CD4-positive, alpha-beta T cell (primary cell): Measurements from ENCODE around the gene PITPNM3. TPM values are rescaled to one million over a fixed set of nuclear protein-coding genes. Genes with fewer than 3 reads are reported as not detected.

Experiments
- ATAC-seq: fragments of 200-7000 bp; cut with Tn5 transposase; one replicate; pipeline ENCODE4 v1.10.0; 2022; ENCODE audit warnings: mild to moderate bottlenecking; ENCODE audit not compliant: poor library complexity
- CTCF ChIA-PET: fragments of 350-600 bp; sonication (Branson Sonifier 250); formaldehyde crosslinking; loops from one replicate; lab custom pipeline; 2021; ENCODE audit warnings: antibody characterized with exemption, inconsistent platforms; lab: Charles Lee
- POLR2A ChIA-PET: fragments of 350-600 bp; sonication (Branson Sonifier 250); formaldehyde crosslinking; loops from one replicate; lab custom pipeline; 2021; ENCODE audit warnings: antibody characterized with exemption, inconsistent platforms; lab: Charles Lee
- DNase-seq, 14 experiments: peaks; one replicate each; pipeline ENCODE4 v3.0.0-alpha.2; 2013 to 2020; ENCODE audit warnings: mixed read lengths in 2 of 14
- H3K27ac ChIP-seq, 2 donors: one replicate each; pipeline versions ENCODE4 v1.5.1 to v1.7.0; 2013; ENCODE audit warnings: low read length in 2 of 2, low read depth in 1 of 2, mild to moderate bottlenecking in 1 of 2
- H3K27me3 ChIP-seq, 2 experiments: 1 replicate in 1 of 2; 2 replicates in 1 of 2; pipeline versions ENCODE4 v1.6.1 to v1.7.0; 2013; ENCODE audit warnings: low read length in 2 of 2, control low read depth in 1 of 2, mild to moderate bottlenecking in 1 of 2, moderate library complexity in 1 of 2; ENCODE audit not compliant: insufficient read depth in 2 of 2, control insufficient read depth in 1 of 2
- H3K36me3 ChIP-seq: one replicate; pipeline ENCODE4 v1.6.1; 2013; ENCODE audit warnings: low read length, control low read depth; ENCODE audit not compliant: insufficient read depth
- H3K4me1 ChIP-seq: one replicate; pipeline ENCODE4 v1.6.1; 2013; ENCODE audit warnings: low read length, control low read depth; ENCODE audit not compliant: insufficient read depth
- H3K4me3 ChIP-seq: one replicate; pipeline ENCODE4 v1.5.1; 2013; ENCODE audit warnings: mild to moderate bottlenecking, low read length, moderate library complexity
- H3K9me3 ChIP-seq, 2 experiments: 1 replicate in 1 of 2; 2 replicates in 1 of 2; pipeline versions ENCODE4 v1.6.1 to v1.7.0; 2013; ENCODE audit warnings: low read length in 2 of 2, mild to moderate bottlenecking in 2 of 2, control low read depth in 1 of 2, moderate library complexity in 1 of 2; ENCODE audit not compliant: control insufficient read depth in 1 of 2, insufficient read depth in 1 of 2
- H3K27ac Mint-ChIP-seq: one replicate; pipeline ENCODE4 v1.8.0; 2020; ENCODE audit warnings: mixed read lengths
- H3K27me3 Mint-ChIP-seq: one replicate; pipeline ENCODE4 v1.8.0; 2021; ENCODE audit warnings: mixed read lengths
- H3K36me3 Mint-ChIP-seq: one replicate; pipeline ENCODE4 v1.8.0; 2021; ENCODE audit warnings: low read depth, mixed read lengths
- H3K4me1 Mint-ChIP-seq: one replicate; pipeline ENCODE4 v1.8.0; 2021; ENCODE audit warnings: low read depth, mixed read lengths
- H3K4me3 Mint-ChIP-seq: one replicate; pipeline ENCODE4 v1.8.0; 2020; ENCODE audit warnings: mild to moderate bottlenecking, mixed read lengths
- H3K9me3 Mint-ChIP-seq: one replicate; pipeline ENCODE4 v1.8.0; 2020; ENCODE audit warnings: mixed read lengths
- CTCF ChIP-seq: fragments of 200-600 bp; IDR thresholded peaks from one replicate; pipeline ENCODE4 v1.8.0; 2022; ENCODE audit warnings: antibody characterized with exemption, mild to moderate bottlenecking
- intact Hi-C, 2 experiments: fragments of 100-400 bp; cut with DNase I in 1 of 2; cut with micrococcal nuclease in 1 of 2; formaldehyde crosslinking; loops; one replicate each; pipeline versions ENCODE4 v1.15.1 to v1.9.0; 2023 to 2025; cut with DNase I, micrococcal nuclease
- total RNA-seq, 174 experiments: library from RNA in 2 of 174; stranded (reverse) in 2 of 174; gene quantifications; one replicate each; pipeline ENCODE4 v1.2.3 and lab custom pipeline; 2021 to 2026

Gene PITPNM3
- total RNA-seq, 2 experiments from 2014 or later = 0.34 to 0.41 TPM

DNA sequence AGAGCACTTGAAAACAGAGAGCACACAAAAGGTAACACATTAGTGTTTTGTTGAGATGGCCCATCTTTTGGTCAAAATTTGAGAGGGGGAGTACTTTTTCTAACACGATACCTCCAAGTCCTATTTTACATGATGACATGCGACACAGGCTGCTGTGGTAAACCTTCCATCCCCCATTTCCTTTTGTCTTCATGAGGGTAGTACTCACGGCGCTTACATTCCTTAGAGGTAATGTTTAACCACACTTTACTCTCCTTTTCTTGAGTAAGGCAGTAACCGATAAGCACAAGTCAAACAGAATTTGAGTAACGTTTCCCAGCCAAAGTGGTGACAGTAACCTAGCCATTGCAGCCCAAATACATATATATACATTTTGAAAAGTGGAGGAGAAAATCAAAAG lies 35.8 kb upstream of the PITPNM3 start:
- no peak for DNase-seq
- no peaks in the 10 kb centered on the region for H3K9me3 Mint-ChIP-seq
- ATAC-seq = no peak
- ChIA-PET POLR2A (no interaction called here), CTCF (no interaction called here)
- peaks cover 73% of the 10 kb centered on the region for H3K36me3 ChIP-seq
- no peak overlapping the region for H3K27ac Mint-ChIP-seq
- H3K9me3 ChIP-seq = no peaks in the 10 kb centered on the region
- no peaks in the 10 kb centered on the region for H3K27me3 ChIP-seq
- TF ChIP-seq CTCF = no peak
- H3K4me1 Mint-ChIP-seq = no peaks in the 10 kb centered on the region
- H3K27ac ChIP-seq = no peak overlapping the region
- H3K4me3 Mint-ChIP-seq = no peak overlapping the region
- no peaks in the 10 kb centered on the region for H3K4me1 ChIP-seq
- H3K4me3 ChIP-seq = no peak overlapping the region
- intact Hi-C loops = no loop called here
- H3K27me3 Mint-ChIP-seq = no peaks in the 10 kb centered on the region
- peaks cover 95% of the 10 kb centered on the region for H3K36me3 Mint-ChIP-seq

DNA sequence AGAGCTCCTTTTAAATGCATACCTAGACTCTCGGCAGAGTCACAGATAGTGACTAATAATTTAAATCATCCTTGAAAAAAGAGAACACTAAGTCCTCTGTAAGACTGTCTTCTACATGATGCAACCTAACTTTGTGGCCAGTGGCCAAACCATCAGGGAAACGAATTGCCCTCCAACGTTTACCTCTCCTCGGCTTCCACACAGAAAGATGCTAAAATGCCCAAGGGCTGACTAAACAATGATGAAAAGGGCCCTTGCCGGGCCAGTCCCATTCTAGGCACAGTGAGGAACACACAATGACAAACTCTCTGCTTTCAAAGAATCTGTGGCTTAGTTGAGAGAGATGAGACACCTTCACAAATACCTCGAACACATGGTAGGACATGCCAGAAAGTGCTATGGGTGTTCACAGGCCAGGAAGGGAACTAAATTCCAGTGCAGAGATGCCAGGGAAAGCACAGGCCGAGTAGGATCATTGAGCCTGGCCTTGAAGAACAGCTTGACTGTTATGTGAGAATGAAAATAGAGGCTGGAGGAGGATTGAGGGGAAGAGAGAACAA lies 35.3 kb upstream of the PITPNM3 start:
- Mint-ChIP-seq H3K27ac (no peak overlapping the region), H3K9me3 (no peaks in the 10 kb centered on the region), H3K4me3 (no peak overlapping the region), H3K27me3 (no peaks in the 10 kb centered on the region), H3K4me1 (no peaks in the 10 kb centered on the region), H3K36me3 (peaks cover 94% of the 10 kb centered on the region)
- Histone ChIP-seq H3K27me3 (no peaks in the 10 kb centered on the region), H3K9me3 (no peaks in the 10 kb centered on the region), H3K27ac (no peak overlapping the region), H3K36me3 (peaks cover 77% of the 10 kb centered on the region), H3K4me1 (no peaks in the 10 kb centered on the region), H3K4me3 (no peak overlapping the region)
- ChIA-PET POLR2A (no interaction called here), CTCF (no interaction called here)
- intact Hi-C loops = no loop called here
- no peak for DNase-seq
- TF ChIP-seq CTCF = no peak
- ATAC-seq = no peak

DNA sequence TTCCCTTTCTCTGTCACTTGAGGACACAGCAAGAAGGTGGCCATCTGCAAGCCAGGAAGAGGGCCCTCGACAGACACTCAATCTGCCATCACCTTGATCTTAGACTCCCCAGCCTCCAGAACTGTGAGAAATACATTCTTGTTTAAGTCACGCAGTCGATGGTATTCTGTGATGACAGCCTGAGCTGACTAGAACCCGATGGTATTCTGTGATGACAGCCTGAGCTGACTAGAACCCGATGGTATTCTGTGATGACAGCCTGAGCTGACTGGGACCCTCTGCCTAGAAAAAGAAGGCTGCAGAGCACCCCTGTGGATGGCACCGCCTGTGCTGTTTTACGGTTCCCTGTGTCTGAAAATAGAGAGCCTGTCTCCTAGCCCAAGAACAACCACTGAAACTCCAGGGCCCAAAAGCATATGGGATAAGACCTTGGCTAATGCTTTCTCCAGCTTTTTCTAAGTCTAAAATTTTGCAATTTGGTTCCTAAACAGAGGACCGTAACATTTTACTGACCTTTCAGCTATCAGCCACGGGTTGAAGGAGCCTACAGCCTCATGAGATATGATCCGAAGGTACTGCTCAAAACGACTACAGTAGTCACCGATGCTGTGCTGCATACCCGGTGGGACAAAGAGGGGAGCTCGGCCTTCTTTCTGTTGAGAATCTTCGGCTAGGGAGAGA lies 33.1 kb upstream of the PITPNM3 start:
- H3K27me3 ChIP-seq = no peaks in the 10 kb centered on the region
- Mint-ChIP-seq H3K4me1 (no peaks in the 10 kb centered on the region), H3K27ac (no peak overlapping the region), H3K9me3 (no peaks in the 10 kb centered on the region), H3K4me3 (no peak overlapping the region), H3K27me3 (no peaks in the 10 kb centered on the region), H3K36me3 (peaks cover 94% of the 10 kb centered on the region)
- ChIA-PET POLR2A (no interaction called here), CTCF (no interaction called here)
- no peaks in the 10 kb centered on the region for H3K9me3 ChIP-seq
- no peak overlapping the region for H3K27ac ChIP-seq
- no peak for DNase-seq
- intact Hi-C loops = no loop called here
- H3K4me3 ChIP-seq = no peak overlapping the region
- no peak for ATAC-seq
- H3K4me1 ChIP-seq = no peaks in the 10 kb centered on the region
- peaks cover 78% of the 10 kb centered on the region for H3K36me3 ChIP-seq
- TF ChIP-seq CTCF = no peak
